Endothelial cell of umbilical vein (primary cell): ENCODE data around the gene EIF2B2. TPM values are rescaled to one million over a fixed set of nuclear protein-coding genes. Genes with fewer than 3 reads are reported as not detected.
A peak's percentile ranks its signal among the peaks of the same experiment; 100 is the strongest.

ENCODE experiments used
- BruUV-seq: library from RNA; stranded (reverse); fragments of 400-500 nt; replicated peaks from 2 replicates; lab custom pipeline; 2021; lab: Mats Ljungman, UMichigan
- CTCF ChIA-PET: fragments of 300-600, 350-600 bp; sonication (Branson Sonifier 250); formaldehyde crosslinking; loops from one replicate; lab custom pipeline; 2021; ENCODE audit warnings: antibody characterized with exemption, inconsistent platforms; lab: Charles Lee
- POLR2A ChIA-PET: fragments of 300-600, 350-600 bp; sonication (Branson Sonifier 250); formaldehyde crosslinking; loops from one replicate; lab custom pipeline; 2021; ENCODE audit warnings: antibody characterized with exemption, inconsistent platforms; lab: Charles Lee
- DNase-seq: peaks from one replicate; pipeline ENCODE4 v3.0.0-alpha.2; 2011; ENCODE audit warnings: low read depth, low spot score
- FAIRE-seq: peaks from 2 replicates; lab custom pipeline; 2011; peaks lifted over from hg19 to GRCh38; lab: Jason Lieb, UNC
- H2AFZ ChIP-seq: 2 replicates; pipeline ENCODE4 v1.6.0; 2012; ENCODE audit warnings: low read depth, low read length, control low read depth, inconsistent platforms
- H3K27ac ChIP-seq: 2 replicates; pipeline ENCODE4 v1.5.1; 2011; ENCODE audit warnings: low read depth, mild to moderate bottlenecking, control low read depth, low read length, moderate library complexity; ENCODE audit not compliant: insufficient read depth
- H3K27me3 ChIP-seq, 2 experiments: 2 replicates each; pipeline versions ENCODE4 v1.6.0 to v1.6.1; 2011; ENCODE audit warnings: low read length in 2 of 2, mixed read lengths in 1 of 2; ENCODE audit not compliant: control insufficient read depth in 2 of 2, insufficient read depth in 2 of 2
- H3K36me3 ChIP-seq, 2 experiments: 2 replicates in 1 of 2; 3 replicates in 1 of 2; pipeline ENCODE4 v1.5.1; 2011; ENCODE audit warnings: low read length in 2 of 2, mild to moderate bottlenecking in 1 of 2, moderate library complexity in 1 of 2; ENCODE audit not compliant: control insufficient read depth in 2 of 2, insufficient read depth in 2 of 2; ENCODE audit errors: extremely low read depth in 1 of 2
- H3K4me1 ChIP-seq: 3 replicates; pipeline ENCODE4 v1.5.1; 2011; ENCODE audit warnings: mild to moderate bottlenecking, low read length; ENCODE audit not compliant: control insufficient read depth, insufficient read depth; ENCODE audit errors: extremely low read depth
- H3K4me2 ChIP-seq: 2 replicates; pipeline ENCODE4 v1.6.1; 2011; ENCODE audit warnings: low read length, control low read depth, mixed read lengths; ENCODE audit not compliant: insufficient read depth
- H3K4me3 ChIP-seq, 3 experiments: fragments of 200-600 bp in 1 of 3; sonication (generic), shearing (Covaris generic) in 1 of 3; replicated peaks in 1 of 3; 2 replicates each; pipeline ENCODE4 v1.5.1; 2011 to 2016; ENCODE audit warnings: control low read depth in 3 of 3, low read length in 3 of 3, mild to moderate bottlenecking in 2 of 3, inconsistent platforms in 1 of 3, low read depth in 1 of 3, moderate library complexity in 1 of 3; ENCODE audit not compliant: insufficient read depth in 1 of 3
- H3K79me2 ChIP-seq: 2 replicates; pipeline ENCODE4 v1.6.0; 2012; ENCODE audit warnings: low read length, inconsistent platforms; ENCODE audit not compliant: control insufficient read depth, insufficient read depth
- H3K9ac ChIP-seq: replicated peaks from 2 replicates; pipeline ENCODE3; 2011; ENCODE audit warnings: low read length, control low read depth; ENCODE audit not compliant: insufficient read depth; ENCODE audit errors: extremely low read depth
- H3K9me1 ChIP-seq: replicated peaks from 3 replicates; pipeline ENCODE4 v1.6.0; 2011; ENCODE audit warnings: mild to moderate bottlenecking, low read length; ENCODE audit not compliant: control insufficient read depth, insufficient read depth; ENCODE audit errors: extremely low read depth
- H3K9me3 ChIP-seq: replicated peaks from 2 replicates; pipeline ENCODE4 v1.5.1; 2012; ENCODE audit warnings: low read length, inconsistent platforms; ENCODE audit not compliant: control insufficient read depth, insufficient read depth
- H4K20me1 ChIP-seq: replicated peaks from 2 replicates; pipeline ENCODE3; 2011; ENCODE audit warnings: mild to moderate bottlenecking, low read length; ENCODE audit not compliant: control insufficient read depth, insufficient read depth; ENCODE audit errors: extremely low read depth
- EZH2 ChIP-seq: IDR thresholded peaks from 2 replicates; pipeline ENCODE4 v1.6.1; 2012; ENCODE audit warnings: borderline replicate concordance, low read depth, mild to moderate bottlenecking, moderate library complexity, low read length, inconsistent platforms; ENCODE audit not compliant: severe bottlenecking
- FOS ChIP-seq: IDR thresholded peaks from 2 replicates; pipeline ENCODE4 v1.6.1; 2011; ENCODE audit warnings: mild to moderate bottlenecking, low read length, moderate library complexity, borderline replicate concordance; ENCODE audit not compliant: insufficient read depth
- GATA2 ChIP-seq: IDR thresholded peaks from 2 replicates; pipeline ENCODE4 v1.7.0; 2011; ENCODE audit warnings: low read depth, mild to moderate bottlenecking, moderate library complexity, mixed read lengths, low read length; ENCODE audit not compliant: insufficient read length, insufficient read depth
- JUN ChIP-seq: IDR thresholded peaks from 2 replicates; pipeline ENCODE4 v1.6.1; 2011; ENCODE audit warnings: borderline replicate concordance, low read depth; ENCODE audit not compliant: insufficient read length, insufficient read depth
- MYC ChIP-seq: IDR thresholded peaks from one replicate; pipeline ENCODE4 v1.6.1; 2011; ENCODE audit warnings: mild to moderate bottlenecking, low read depth, low read length
- POLR2A ChIP-seq: IDR thresholded peaks from 2 replicates; pipeline ENCODE4 v1.6.1; 2012; ENCODE audit warnings: low read depth, mild to moderate bottlenecking, control low read depth, low read length
- POLR2AphosphoS5 ChIP-seq: IDR thresholded peaks from 2 replicates; pipeline ENCODE4 v1.6.1; 2012; ENCODE audit warnings: low read depth, mild to moderate bottlenecking, control low read depth, low read length, moderate library complexity; ENCODE audit not compliant: insufficient read depth
- dilution Hi-C: fragments of 300-500 bp; cut with MboI; formaldehyde crosslinking; loops from one replicate; pipeline ENCODE4 v1.15.0; 2019; ENCODE audit warnings: low sequenced_read_pairs; ENCODE audit not compliant: extremely low pct_ligation_motif_present
- intact Hi-C: fragments of 100-400 bp; cut with micrococcal nuclease; formaldehyde crosslinking; loops from one replicate; pipeline ENCODE4 v1.10.0; 2022
- polyA plus RNA-seq, 4 experiments: library from polyadenylated mRNA; depleted of rRNA in 3 of 4; stranded (reverse) in 3 of 4; unstranded in 1 of 4; fragments of >200 nt; gene quantifications; 2 replicates each; pipeline versions ENCODE4 v1.2.1 to v1.2.3, GENCODE V29; 2011 to 2012; ENCODE audit warnings: missing spikeins in 1 of 4
- total RNA-seq: library from RNA; stranded (reverse); gene quantifications from 2 replicates; pipeline ENCODE4 v1.2.3, GENCODE V29; 2021
- TF ChIP-seq, protein P1 (sequence below): IDR thresholded peaks from 2 replicates; pipeline ENCODE4 v1.6.1; 2011; ENCODE audit not compliant: insufficient read depth, insufficient read length
- TF ChIP-seq, protein P2 (sequence below), 2 donors: IDR thresholded peaks; 1 replicate in 1 of 2; 2 replicates in 1 of 2; pipeline ENCODE4 v1.5.1; 2011; ENCODE audit warnings: low read length in 2 of 2, mild to moderate bottlenecking in 2 of 2, moderate library complexity in 2 of 2, control low read depth in 1 of 2, inconsistent platforms in 1 of 2, low read depth in 1 of 2; ENCODE audit not compliant: insufficient read depth in 1 of 2; ENCODE audit errors: extremely low read depth in 1 of 2

EIF2B2 gene
- total and polyA plus RNA-seq, 2 donors (not counting 3 experiments of a cell fraction or from before 2014, with no cell fraction given) = 97.0 to 143 TPM

DNA sequence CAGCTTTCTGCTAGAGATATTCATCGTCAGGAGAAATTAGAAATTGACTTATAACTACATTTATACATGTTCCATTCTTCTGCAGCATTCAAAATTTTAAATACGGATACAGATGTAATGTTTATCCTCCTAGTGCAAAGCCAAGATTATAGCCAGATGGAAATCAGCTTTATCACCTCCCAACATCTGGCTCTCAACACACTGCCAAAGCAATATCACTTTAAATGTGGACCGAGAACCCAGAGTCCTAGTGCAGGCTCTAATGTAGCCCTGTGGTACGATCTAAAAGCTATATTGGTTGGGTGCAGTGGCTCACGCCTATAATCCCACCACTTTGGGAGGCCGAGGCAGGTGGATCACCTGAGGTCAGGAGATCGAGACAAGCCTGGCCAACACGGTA lies 42.0 kb downstream of the EIF2B2 start:
- no peak overlapping the region for H3K9ac ChIP-seq
- TF ChIP-seq, protein P1, sequence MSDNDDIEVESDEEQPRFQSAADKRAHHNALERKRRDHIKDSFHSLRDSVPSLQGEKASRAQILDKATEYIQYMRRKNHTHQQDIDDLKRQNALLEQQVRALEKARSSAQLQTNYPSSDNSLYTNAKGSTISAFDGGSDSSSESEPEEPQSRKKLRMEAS = no peak
- TF ChIP-seq JUN = no peak
- peak overlapping the region; percentile 28 for H3K27ac ChIP-seq
- dilution Hi-C loops (no loop called here), intact Hi-C loops (no loop called here)
- no peak overlapping the region for H3K4me3 ChIP-seq
- H3K9me3 ChIP-seq = no peaks in the 10 kb centered on the region
- no peaks in the 10 kb centered on the region for H3K27me3 ChIP-seq
- H3K4me1 ChIP-seq = peaks cover 35% of the 10 kb centered on the region
- DNase-seq (peak; percentile 42), FAIRE-seq (no peak)
- H3K36me3 ChIP-seq = no peaks in the 10 kb centered on the region
- POLR2A ChIA-PET = no interaction called here
- H3K79me2 ChIP-seq = peaks cover 7% of the 10 kb centered on the region
- CTCF ChIA-PET = interaction anchor here (0.5 to 1.4 kb wide), 5 partner anchors 18 to 139 kb away, joined by 3 to 4 read pairs (median 3); partner anchors contain the start of gene ACYP1
- peak overlapping the region; percentile 52 for H3K4me2 ChIP-seq
- no peaks in the 10 kb centered on the region for H3K9me1 ChIP-seq
- no TSS peak for BruUV-seq
- no peaks in the 10 kb centered on the region for H4K20me1 ChIP-seq
- H2AFZ ChIP-seq = no peak overlapping the region

DNA sequence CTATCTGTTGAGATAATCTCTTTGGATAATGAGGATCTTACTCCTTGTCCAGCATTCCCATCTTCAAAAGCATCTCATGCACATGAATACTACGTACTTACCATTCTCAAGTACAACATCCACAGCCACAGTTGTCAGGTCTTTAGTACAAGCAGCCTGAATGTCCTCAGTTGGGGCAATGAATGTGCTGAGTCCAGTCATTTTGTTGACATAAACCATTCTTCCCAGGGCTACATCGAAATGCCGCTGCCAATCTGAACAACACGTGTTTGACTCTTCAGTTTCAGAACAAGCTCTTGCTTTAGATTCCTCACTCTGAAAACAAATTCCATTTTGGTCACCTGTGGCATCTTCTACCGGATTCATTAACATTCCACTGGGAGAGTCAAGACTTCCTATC lies 43.6 kb downstream of the EIF2B2 start:
- FAIRE-seq (no peak), DNase-seq (no peak)
- dilution Hi-C loops (no loop called here), intact Hi-C loops (loop anchor here (2.0 kb wide), 1 partner anchor 19 kb away; the partner anchor contains the start of gene ACYP1)
- Histone ChIP-seq H3K36me3 (no peaks in the 10 kb centered on the region), H2AFZ (no peak overlapping the region), H3K79me2 (peaks cover 7% of the 10 kb centered on the region), H3K27me3 (no peaks in the 10 kb centered on the region), H3K9me1 (no peaks in the 10 kb centered on the region), H3K4me1 (peaks cover 33% of the 10 kb centered on the region), H3K27ac (no peak overlapping the region), H3K4me2 (peak overlapping the region; percentile 6), H3K4me3 (no peak overlapping the region), H3K9me3 (no peaks in the 10 kb centered on the region), H3K9ac (no peak overlapping the region), H4K20me1 (no peaks in the 10 kb centered on the region)
- BruUV-seq = no TSS peak
- POLR2A ChIA-PET = no interaction called here
- TF ChIP-seq POLR2A = no peak
- TF ChIP-seq FOS = no peak
- no peak for TF ChIP-seq MYC
- no peak for TF ChIP-seq GATA2
- TF ChIP-seq EZH2 = no peak
- TF ChIP-seq JUN = no peak
- TF ChIP-seq, protein P2, sequence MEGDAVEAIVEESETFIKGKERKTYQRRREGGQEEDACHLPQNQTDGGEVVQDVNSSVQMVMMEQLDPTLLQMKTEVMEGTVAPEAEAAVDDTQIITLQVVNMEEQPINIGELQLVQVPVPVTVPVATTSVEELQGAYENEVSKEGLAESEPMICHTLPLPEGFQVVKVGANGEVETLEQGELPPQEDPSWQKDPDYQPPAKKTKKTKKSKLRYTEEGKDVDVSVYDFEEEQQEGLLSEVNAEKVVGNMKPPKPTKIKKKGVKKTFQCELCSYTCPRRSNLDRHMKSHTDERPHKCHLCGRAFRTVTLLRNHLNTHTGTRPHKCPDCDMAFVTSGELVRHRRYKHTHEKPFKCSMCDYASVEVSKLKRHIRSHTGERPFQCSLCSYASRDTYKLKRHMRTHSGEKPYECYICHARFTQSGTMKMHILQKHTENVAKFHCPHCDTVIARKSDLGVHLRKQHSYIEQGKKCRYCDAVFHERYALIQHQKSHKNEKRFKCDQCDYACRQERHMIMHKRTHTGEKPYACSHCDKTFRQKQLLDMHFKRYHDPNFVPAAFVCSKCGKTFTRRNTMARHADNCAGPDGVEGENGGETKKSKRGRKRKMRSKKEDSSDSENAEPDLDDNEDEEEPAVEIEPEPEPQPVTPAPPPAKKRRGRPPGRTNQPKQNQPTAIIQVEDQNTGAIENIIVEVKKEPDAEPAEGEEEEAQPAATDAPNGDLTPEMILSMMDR (IDR thresholded peaks at IDR 0.05; ENCODE audit: extremely low read depth in 1 of 2, insufficient read depth in 1 of 2, low read depth in 1 of 2, low read length in 2 of 2) = no peak
- TF ChIP-seq, protein P1 = no peak
- TF ChIP-seq POLR2AphosphoS5 = no peak
- CTCF ChIA-PET = no interaction called here
